Cerebellar cortex (tissue), 1 donor: Measurements from ENCODE around the gene CBARP.
A peak's percentile ranks its signal among the peaks of the same experiment; 100 is the strongest.

Experiments
- DNase-seq: peaks from one replicate; pipeline ENCODE4 v3.0.0-alpha.2; 2015; ENCODE audit warnings: low spot score

CBARP gene

GRCh38 chr19:1275260-1275975, 37.6 kb upstream of the CBARP start, which contains the start of gene FAM174C:
Gene FAM174C, plus strand, starts transcription at chr19:1275530. Its CDS starts 20 bp downstream, at chr19:1275550.
- DNase-seq, result peak; percentile 95

GRCh38 chr19:1274852-1275259, 37.1 kb upstream of the CBARP start:
- peak; percentile 50 for DNase-seq

GRCh38 chr19:1274081-1274851, 36.5 kb upstream of the CBARP start:
- DNase-seq, result no peak

GRCh38 chr19:1273263-1274041, 35.6 kb upstream of the CBARP start:
- DNase-seq, result peak; percentile 68

- DNase-seq, result peak; percentile 48
Measured at GRCh38 chr19:1272423-1273262, 34.8 kb upstream of the CBARP start.

- no peak for DNase-seq
Measured at GRCh38 chr19:1271528-1272422, 34.0 kb upstream of the CBARP start.

- DNase-seq, result no peak
Measured at GRCh38 chr19:1270854-1271527, 33.2 kb upstream of the CBARP start.

- no peak for DNase-seq
Measured at GRCh38 chr19:1270213-1270853, 32.5 kb upstream of the CBARP start.

GRCh38 chr19:1269478-1270212, 31.8 kb upstream of the CBARP start:
- DNase-seq, result peak; percentile 69

GRCh38 chr19:1269065-1269477, 31.3 kb upstream of the CBARP start, which contains the start of gene CIRBP:
Gene CIRBP, plus strand, starts transcription at chr19:1269332. Its CDS starts 1,602 bp downstream, at chr19:1270934.
- DNase-seq, result peak; percentile 100

GRCh38 chr19:1268226-1269064, 30.6 kb upstream of the CBARP start:
- peak; percentile 40 for DNase-seq

- peak; percentile 49 for DNase-seq
Measured at GRCh38 chr19:1267477-1268225, 29.8 kb upstream of the CBARP start.

- peak; percentile 58 for DNase-seq
Measured at GRCh38 chr19:1266916-1267476, 29.2 kb upstream of the CBARP start.

GRCh38 chr19:1266129-1266915, 28.5 kb upstream of the CBARP start:
- peak; percentile 87 for DNase-seq

- DNase-seq, result peak; percentile 42
Measured at GRCh38 chr19:1265615-1266128, 27.9 kb upstream of the CBARP start.
